HS-5 (cell line): ENCODE measurements around the gene FRMD3.
A peak's percentile ranks its signal among the peaks of the same experiment; 100 is the strongest.

Source experiments
- DNase-seq: peaks from one replicate; pipeline ENCODE4 v3.0.0-alpha.2; 2012; ENCODE audit warnings: low read depth

The FRMD3 gene

DNA sequence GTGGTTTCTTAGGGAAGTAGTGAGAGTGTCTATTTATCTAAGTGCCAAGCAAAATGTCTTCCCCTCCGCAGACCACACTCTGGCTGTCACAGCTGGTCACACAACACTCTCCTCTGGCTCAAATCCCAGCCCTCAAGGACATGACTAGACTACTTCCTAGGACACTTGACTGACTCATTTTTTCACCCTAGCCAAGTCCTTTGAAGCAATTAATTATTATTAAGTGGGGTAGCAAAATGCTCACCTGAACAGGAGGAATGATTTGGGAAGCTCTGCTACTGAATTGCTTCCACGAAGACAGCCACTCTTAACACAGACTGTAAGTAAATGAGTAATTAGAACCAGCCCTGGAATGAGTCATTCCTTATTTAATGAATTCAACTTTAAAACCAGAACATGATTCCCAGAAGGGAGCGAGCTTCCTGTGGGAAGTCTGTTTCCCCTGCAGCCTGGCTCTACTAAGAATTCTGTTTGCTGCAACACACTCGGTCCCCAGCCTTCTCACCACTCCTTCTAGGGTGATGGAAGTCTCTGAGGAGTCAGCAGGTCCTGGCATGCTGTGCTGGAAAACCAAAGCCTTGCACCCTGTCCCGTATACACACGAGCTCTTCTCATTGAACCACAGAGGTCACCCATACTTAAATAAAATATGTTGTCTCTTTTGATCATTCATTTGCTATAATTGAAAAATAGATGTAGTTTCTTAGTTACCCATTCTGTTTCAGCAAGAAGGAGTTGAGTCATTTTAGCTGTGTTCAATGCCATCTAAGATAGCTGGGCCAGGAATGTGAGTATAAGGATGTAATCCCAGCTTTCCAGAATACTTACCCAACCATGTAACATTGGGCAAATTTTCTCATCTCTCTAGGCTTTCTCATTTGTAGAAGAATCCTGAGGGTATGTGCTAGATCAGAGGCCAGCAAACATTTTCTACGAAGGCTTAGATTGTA is 256.6 kb downstream of the FRMD3 start:
- DNase-seq, result peak; percentile 39

DNA sequence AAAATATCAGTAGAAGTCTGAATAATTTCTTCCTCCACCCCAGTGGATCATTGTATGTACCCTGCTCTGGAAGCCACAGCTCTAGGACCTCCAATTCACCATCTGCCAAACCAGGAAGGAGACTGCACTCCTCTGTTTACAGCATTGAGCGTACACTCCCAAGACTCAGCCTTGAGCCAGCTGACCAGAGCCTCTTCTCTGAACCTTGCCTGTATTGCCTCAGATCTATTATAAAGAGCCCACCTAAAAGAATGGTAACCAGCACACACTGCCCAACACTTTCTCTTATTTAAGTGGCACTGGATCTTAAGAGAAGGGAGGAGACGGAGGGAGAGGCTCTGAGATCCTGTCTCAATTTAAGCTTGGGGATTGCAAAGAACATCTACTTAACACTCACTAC is 257.4 kb downstream of the FRMD3 start:
- no peak for DNase-seq

GRCh38 chr9:83280268-83280667 is 257.9 kb downstream of the FRMD3 start:
- DNase-seq, result peak; percentile 20

- DNase-seq, result no peak
These were observed 263.4 kb downstream of the FRMD3 start for GRCh38 chr9:83274787-83275186.

DNA sequence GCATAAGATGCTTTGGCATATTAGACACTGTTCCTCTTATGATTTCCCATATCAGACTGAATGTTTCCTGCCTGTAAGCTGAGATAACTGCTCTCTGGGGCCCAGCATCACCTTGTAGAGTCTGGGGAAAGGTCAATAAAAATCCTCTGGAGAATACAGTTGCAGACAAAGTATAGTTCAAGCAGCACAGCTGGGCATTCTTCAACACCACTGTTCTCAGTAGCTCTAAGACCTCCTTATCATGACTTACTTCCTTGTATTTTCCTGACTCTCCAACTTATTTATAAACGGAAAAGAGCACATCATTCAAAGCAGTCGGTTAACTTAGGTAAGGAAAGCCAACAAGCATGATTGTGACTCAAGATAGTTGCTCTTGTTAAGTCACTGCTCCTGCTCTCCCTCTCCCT is 266.5 kb downstream of the FRMD3 start:
- no peak for DNase-seq

DNA sequence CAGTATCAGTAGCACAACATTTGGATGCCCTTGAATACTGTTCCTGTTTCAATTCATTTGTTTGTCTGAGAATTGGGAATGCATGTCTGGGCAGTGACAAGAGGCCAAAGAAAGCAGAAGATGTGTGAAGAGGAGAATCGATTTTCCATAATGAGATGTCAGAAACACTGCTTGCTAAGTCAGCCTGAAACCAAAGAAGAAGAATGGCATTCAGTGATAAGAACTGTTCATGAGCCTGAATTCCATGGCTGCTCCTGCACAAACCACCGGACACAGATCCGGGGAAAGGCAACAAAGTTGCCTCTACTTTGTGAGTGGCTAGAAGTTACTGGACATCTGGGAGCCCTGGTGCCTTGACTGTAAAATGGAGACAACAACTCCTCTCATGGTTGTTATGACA is 268.1 kb downstream of the FRMD3 start:
- no peak for DNase-seq

DNA sequence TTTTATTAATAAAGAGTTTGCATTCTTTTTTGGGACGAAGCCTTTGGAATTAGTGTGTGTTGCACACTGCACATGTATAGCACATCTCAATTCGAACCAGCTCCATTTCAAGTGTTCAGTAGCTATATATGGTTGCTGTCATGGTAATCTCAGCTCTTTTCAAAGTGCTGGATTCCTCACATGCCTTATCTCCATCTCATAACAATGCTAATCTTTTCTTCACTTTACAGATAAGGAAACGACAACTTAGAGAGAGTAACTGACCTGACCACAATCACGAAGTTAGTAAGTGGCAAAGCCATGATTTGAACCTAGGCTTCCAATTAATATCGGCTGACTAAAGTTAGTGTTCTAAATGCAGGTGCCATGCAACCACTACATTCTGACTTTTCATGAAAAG is 270.5 kb downstream of the FRMD3 start:
- DNase-seq, result no peak

- peak; percentile 14 for DNase-seq
These were observed 271.3 kb downstream of the FRMD3 start for GRCh38 chr9:83266666-83267496.

DNA sequence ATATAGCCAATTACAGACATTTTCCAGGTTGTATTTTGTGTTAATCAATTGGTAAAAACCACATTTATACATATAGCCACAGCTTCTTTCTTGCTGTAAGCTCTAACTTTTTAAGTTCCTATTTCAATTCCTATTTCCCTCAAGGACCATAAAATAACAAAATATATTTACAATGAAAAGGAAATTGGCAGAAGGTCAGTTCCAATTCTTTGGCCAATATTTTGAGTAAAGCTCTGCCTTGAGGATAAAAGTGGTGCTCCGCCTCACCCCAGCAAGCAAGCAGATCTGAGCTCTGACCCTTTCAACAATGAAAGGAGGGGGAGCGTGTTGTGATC is 271.9 kb downstream of the FRMD3 start:
- no peak for DNase-seq

DNA sequence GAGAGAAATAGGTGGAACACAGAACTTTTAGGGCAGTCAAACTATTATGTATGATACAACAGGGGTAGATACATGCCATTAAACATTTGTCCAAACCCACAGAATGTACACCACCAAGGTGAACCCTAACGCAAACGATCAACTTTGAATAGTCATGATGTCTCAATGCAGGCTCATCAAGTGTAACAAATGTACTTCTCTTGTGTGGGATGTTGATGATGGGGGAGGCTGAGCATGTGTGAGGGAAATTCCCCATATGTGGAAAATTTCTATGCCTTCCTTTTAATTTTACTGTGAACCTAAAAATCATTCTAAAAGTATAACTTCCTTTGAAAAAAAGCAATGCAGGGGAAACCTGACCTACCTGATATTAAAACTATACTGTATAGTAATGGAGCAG is 273.9 kb downstream of the FRMD3 start:
- no peak for DNase-seq

GRCh38 chr9:83259558-83259957 is 278.6 kb downstream of the FRMD3 start:
- DNase-seq, result no peak

GRCh38 chr9:83257937-83258891 is 280.0 kb downstream of the FRMD3 start:
- no peak for DNase-seq

DNA sequence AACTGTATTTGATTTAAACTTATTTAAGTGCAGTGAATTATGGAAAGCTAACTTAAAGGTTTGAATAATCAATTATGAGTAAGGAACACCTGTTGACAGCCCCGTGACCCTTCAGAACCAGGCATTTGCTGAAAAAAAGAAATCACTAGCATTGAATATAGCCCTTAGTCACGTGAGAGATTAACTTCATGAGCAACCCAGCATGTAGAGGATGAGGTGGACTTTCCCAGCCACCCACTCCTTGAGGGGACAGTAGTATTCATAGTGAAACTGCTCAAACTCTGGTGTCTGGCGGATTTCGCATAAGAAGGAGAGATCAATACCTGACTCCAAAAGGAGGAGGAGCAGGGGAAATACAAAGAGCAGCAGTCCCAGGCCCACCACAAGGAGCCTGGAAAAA is 290.5 kb downstream of the FRMD3 start:
- DNase-seq, result no peak

- DNase-seq, result no peak
These were observed 292.1 kb downstream of the FRMD3 start for GRCh38 chr9:83245979-83246659.

- DNase-seq, result no peak
These were observed 296.1 kb downstream of the FRMD3 start for GRCh38 chr9:83242066-83242465.

GRCh38 chr9:83240671-83241070 is 297.5 kb downstream of the FRMD3 start:
- DNase-seq, result no peak

DNA sequence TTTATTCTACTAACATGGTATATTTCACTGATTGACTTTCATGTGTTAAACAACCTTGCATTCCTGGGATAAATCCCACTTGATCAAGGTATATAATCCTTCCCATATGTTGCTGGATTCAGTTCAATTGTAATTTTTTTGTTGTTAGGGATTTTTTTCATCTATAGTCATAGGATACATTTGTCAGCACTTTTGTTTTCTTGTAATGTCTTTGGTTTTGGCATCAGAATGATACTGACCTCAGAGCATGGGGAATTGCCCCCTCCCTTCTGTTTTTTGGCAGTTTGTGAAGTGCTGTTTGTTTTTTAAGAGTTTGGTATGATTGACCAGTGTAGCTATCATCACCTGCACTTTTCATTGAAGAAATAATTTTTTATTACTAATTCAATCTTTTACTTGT is 298.5 kb downstream of the FRMD3 start:
- DNase-seq, result no peak

DNA sequence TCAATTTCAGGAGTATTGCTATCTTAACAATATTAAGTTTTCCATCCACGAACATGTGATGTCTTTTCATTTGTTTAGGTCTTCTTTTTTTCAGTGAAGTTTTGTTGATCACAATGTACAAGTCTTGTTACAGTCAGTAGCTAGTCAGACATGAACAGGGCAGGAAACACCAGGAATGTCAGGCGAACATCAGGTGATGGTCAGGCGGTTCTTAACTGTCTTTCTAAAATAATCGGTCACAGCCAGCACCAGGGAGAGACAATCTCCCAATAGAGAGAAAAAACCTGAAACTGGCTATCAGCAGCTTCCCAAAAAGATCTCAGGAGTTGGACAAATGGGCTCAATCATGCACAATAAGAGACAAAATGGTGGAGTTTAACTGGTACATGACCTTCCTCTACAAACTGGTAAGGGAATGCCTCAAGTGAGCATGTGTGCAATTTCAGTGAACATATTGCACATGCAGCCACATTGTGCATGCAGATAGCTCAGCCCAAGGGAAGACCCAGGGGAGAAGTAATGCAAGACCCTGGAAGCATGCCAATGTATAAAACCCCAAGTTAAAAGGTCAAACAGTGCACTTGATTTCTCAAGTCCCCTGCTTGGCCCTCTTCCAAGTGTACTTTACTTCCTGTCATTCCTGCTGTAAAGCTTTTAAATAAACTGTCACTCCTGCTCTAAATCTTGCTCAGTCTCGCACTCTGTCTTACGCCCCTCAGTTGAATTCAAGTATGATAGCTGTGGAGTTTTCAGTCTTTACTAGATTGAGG is 299.1 kb downstream of the FRMD3 start:
- no peak for DNase-seq

- no peak for DNase-seq
These were observed 302.0 kb downstream of the FRMD3 start for GRCh38 chr9:83236029-83236696.

GRCh38 chr9:83235526-83235925 is 302.7 kb downstream of the FRMD3 start:
- no peak for DNase-seq
